Activated CD8-positive, alpha-beta memory T cell treated with anti-CD3 and anti-CD28 coated beads, Interleukin-2, amount 50 U/mL, for 4 hours (primary cell): Measurements from ENCODE around the gene CNNM3.
"Not testable (repeated sequence)": the region's sequence is repeated elsewhere in the genome, so short reads cannot be mapped to it uniquely, and the experiment has no call there.

Experiments used
- DNase-seq: peaks from one replicate; pipeline ENCODE4 v3.0.0-alpha.2; 2020

CNNM3 gene

GRCh38 chr2:96816127-96816835 is at the start of gene CNNM3:
CNNM3 (plus strand) TSS chr2:96816268; CDS start chr2:96816278, 10 bp downstream.
- DNase-seq: peak; percentile 97

GRCh38 chr2:96767135-96767871 is 48.8 kb upstream of the CNNM3 start:
- no peak for DNase-seq

GRCh38 chr2:96768083-96768561 is 47.9 kb upstream of the CNNM3 start:
- DNase-seq: no peak

- DNase-seq: no peak
Measured at GRCh38 chr2:96769814-96770213, 46.3 kb upstream of the CNNM3 start.

- no peak for DNase-seq
Measured at GRCh38 chr2:96770442-96771202, 45.4 kb upstream of the CNNM3 start.

- no peak for DNase-seq
Measured at GRCh38 chr2:96771796-96772618, 44.1 kb upstream of the CNNM3 start.

- DNase-seq: no peak
Measured at GRCh38 chr2:96772903-96773671, 43.0 kb upstream of the CNNM3 start.

- DNase-seq: peak; percentile 51
Measured at GRCh38 chr2:96773922-96774321, 42.1 kb upstream of the CNNM3 start.

GRCh38 chr2:96775160-96775559 is 40.9 kb upstream of the CNNM3 start:
- no peak for DNase-seq

- no peak for DNase-seq
Measured at GRCh38 chr2:96783388-96783787, 32.7 kb upstream of the CNNM3 start.

- DNase-seq: no peak
Measured at GRCh38 chr2:96787411-96787810, 28.7 kb upstream of the CNNM3 start.

GRCh38 chr2:96788442-96789244 is 27.4 kb upstream of the CNNM3 start:
- DNase-seq: no peak

- DNase-seq: no peak
Measured at GRCh38 chr2:96789245-96789617, 26.8 kb upstream of the CNNM3 start.

- DNase-seq: no peak
Measured at GRCh38 chr2:96792772-96793749, 23.0 kb upstream of the CNNM3 start.

GRCh38 chr2:96795076-96795475 is 21.0 kb upstream of the CNNM3 start:
- no peak for DNase-seq

GRCh38 chr2:96796497-96796896 is 19.6 kb upstream of the CNNM3 start:
- not testable (repeated sequence) for DNase-seq

- DNase-seq: no peak
Measured at GRCh38 chr2:96797066-96797625, 18.9 kb upstream of the CNNM3 start.

GRCh38 chr2:96798733-96799622 is 17.1 kb upstream of the CNNM3 start:
- DNase-seq: no peak
